LNCaP clone FGC (cell line): Measurements from ENCODE around the gene GOLGB1.

Experiments
- DNase-seq: peaks from one replicate; pipeline ENCODE4 v3.0.0-alpha.2; 2011; ENCODE audit warnings: low read depth
- H3K4me3 ChIP-seq: 2 replicates; pipeline ENCODE4 v1.5.1; 2011; ENCODE audit warnings: mild to moderate bottlenecking, low read depth, low read length, control low read depth
- CTCF ChIP-seq: IDR thresholded peaks from 2 replicates; pipeline ENCODE4 v1.5.1; 2012; ENCODE audit warnings: mild to moderate bottlenecking; ENCODE audit not compliant: control insufficient read depth, insufficient read depth; ENCODE audit errors: extremely low read depth

The GOLGB1 gene

DNA sequence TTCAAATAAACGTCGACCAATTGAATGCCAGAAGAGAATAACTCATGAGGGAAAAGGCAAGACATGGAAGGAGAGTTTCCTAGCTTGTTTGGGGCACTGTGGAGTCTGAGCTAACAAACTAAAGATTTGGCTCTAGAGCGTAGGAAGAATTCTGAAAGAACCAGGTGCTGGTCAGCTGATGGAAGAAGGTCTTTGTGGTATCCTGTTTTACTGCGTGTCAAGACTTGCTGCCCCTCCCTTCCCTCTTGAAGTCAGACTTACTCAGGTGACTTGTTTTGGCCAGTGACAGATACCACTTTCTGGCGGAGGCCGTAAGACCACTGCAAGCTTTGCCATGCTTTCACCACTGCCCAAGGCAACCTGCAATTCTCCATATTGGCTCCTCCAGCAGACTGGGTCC is 88.2 kb downstream of the GOLGB1 start:
- no peak for TF ChIP-seq CTCF
- no peak for DNase-seq
- H3K4me3 ChIP-seq, result no peak overlapping the region

- H3K4me3 ChIP-seq, result no peak within 1 kb of the TSS
- no peak for DNase-seq
- no peak for TF ChIP-seq CTCF
These were observed 89.0 kb downstream of the GOLGB1 start, which contains the start of gene HCLS1 for GRCh38 chr3:121660356-121661171. HCLS1 (minus strand) TSS chr3:121660903; CDS start chr3:121658347, 2,556 bp downstream.

DNA sequence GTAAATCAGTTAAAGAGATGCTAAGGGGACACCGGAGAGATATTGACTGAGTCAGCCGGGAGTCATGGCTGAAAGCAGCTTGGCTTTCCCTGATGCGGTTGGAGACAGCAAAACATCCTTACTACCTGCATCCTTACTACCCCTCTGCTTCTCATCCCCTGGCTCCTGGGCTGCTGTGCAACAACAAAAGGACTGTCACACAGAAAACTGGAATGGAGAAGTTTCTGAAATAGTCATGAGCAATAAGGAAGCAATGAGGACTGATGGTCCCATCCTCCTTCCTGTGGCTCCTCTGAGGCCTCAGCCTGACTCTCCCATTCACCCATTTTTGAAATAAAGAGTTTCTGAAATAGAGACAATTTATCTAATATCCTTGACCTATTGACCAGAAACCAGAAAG is 90.0 kb downstream of the GOLGB1 start:
- no peak for DNase-seq
- no peak overlapping the region for H3K4me3 ChIP-seq
- no peak for TF ChIP-seq CTCF

- no peak for DNase-seq
- TF ChIP-seq CTCF, result no peak
- H3K4me3 ChIP-seq, result no peak overlapping the region
These were observed 90.7 kb downstream of the GOLGB1 start for GRCh38 chr3:121658716-121659435.

DNA sequence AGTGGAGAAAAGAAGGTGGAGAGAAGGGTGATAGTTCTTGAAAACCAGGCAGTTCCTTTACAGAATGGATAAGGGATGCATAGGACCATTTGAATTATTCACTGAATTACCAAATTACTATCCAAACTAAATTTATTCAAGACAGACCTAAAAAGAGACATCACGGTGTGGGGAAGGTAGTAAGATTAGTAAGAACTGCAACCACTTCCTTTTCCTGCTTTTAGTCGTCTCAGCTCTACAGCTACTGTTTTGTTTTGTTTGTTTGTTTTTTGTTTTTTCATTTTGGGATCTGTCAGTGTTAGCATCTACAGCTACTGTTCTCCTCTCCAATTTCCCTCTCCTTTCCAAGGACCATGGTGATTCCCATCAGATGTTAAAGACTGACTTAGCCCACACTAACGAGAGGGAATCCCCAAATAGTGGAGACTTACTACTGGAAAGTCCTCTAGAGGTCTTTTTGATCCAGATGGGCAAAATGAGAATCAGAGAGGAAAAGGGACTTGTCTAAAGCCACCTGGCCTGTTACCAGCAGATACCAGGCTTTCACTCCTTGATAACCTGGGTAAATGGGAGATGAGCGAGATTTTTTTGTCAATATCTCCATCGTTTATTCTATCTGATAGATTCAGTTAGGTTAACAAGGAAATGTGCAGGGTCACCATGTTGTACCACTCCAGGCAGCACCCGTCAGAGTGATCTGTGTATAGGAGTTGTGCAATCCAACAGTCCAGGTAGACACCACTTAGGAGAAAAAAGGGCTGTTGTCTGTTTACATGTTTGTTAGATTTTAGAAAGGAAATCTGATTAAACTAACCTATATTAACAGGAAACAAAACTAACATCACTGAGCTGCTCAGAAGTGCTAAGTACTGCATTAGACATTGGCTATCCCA is 94.8 kb downstream of the GOLGB1 start:
- TF ChIP-seq CTCF, result no peak
- no peak for DNase-seq
- H3K4me3 ChIP-seq, result no peak overlapping the region

DNA sequence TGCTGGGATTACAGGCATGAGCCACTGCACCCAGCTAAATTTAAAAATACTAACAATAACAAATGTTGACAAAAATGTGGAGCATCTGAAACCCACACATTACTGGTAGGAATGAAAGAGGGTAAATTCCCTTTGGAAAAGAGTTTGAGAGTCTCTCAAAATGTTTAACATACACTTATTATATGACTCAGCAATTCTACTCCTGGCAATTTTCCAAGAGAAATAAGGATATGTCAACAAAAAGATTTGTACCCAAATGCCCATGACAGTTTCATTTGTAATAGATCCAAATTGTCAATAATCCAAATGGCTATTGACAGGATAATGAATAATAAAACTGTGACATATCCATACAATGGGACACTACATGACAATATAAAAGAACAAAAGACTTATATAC is 97.9 kb downstream of the GOLGB1 start:
- no peak for TF ChIP-seq CTCF
- H3K4me3 ChIP-seq, result no peak overlapping the region
- DNase-seq, result peak; percentile 59
